Calu3 (cell line): ENCODE measurements around the gene CHPF. TPM values are rescaled to one million over a fixed set of nuclear protein-coding genes. Genes with fewer than 3 reads are reported as not detected.

Experiments
- BruUV-seq: library from RNA; stranded (reverse); fragments of 400-500 nt; replicated peaks from 2 replicates; lab custom pipeline; 2021; lab: Mats Ljungman, UMichigan
- CTCF ChIA-PET: fragments of 300-600 bp; sonication (Branson Sonifier 250); formaldehyde crosslinking; loops from one replicate; lab custom pipeline; 2022; ENCODE audit warnings: antibody characterized with exemption; lab: Charles Lee
- DNase-seq: peaks from one replicate; pipeline ENCODE4 v3.0.0; 2022
- H3K27ac Mint-ChIP-seq: one replicate; pipeline ENCODE4 v1.8.0; 2022; ENCODE audit warnings: mixed read lengths; ENCODE audit not compliant: unreplicated experiment
- H3K27me3 Mint-ChIP-seq: one replicate; pipeline ENCODE4 v1.8.0; 2022; ENCODE audit warnings: mixed read lengths; ENCODE audit not compliant: unreplicated experiment
- H3K36me3 Mint-ChIP-seq: one replicate; pipeline ENCODE4 v1.8.0; 2022; ENCODE audit warnings: mild to moderate bottlenecking, moderate library complexity, mixed read lengths; ENCODE audit not compliant: insufficient read depth, unreplicated experiment
- H3K4me1 Mint-ChIP-seq: one replicate; pipeline ENCODE4 v1.8.0; 2022; ENCODE audit warnings: mild to moderate bottlenecking, low read depth, mixed read lengths; ENCODE audit not compliant: unreplicated experiment
- H3K4me3 Mint-ChIP-seq: one replicate; pipeline ENCODE4 v1.8.0; 2022; ENCODE audit warnings: mild to moderate bottlenecking, low read depth, moderate library complexity, mixed read lengths; ENCODE audit not compliant: unreplicated experiment
- H3K9me3 Mint-ChIP-seq: one replicate; pipeline ENCODE4 v1.8.0; 2022; ENCODE audit warnings: low read depth, mixed read lengths; ENCODE audit not compliant: unreplicated experiment
- CTCF ChIP-seq: fragments of 200-600 bp; IDR thresholded peaks from one replicate; pipeline ENCODE4 v1.8.0; 2022; ENCODE audit warnings: antibody characterized with exemption; ENCODE audit not compliant: unreplicated experiment
- intact Hi-C: fragments of 100-400 bp; cut with micrococcal nuclease; formaldehyde crosslinking; loops from one replicate; pipeline ENCODE4 v1.10.0; 2022; ENCODE audit not compliant: unreplicated experiment
- total RNA-seq: library from RNA; stranded (reverse); gene quantifications from 2 replicates; pipeline ENCODE4 v1.2.3, GENCODE V29; 2022

Gene CHPF
- total RNA-seq, 1 experiment from 2014 or later, result 141 TPM

- BruUV-seq, result no TSS peak
- H3K27ac Mint-ChIP-seq, result peak overlapping the region; percentile 97
- peaks cover 16% of the 10 kb centered on the region for H3K27me3 Mint-ChIP-seq
- H3K36me3 Mint-ChIP-seq, result peaks cover 38% of the 10 kb centered on the region
- H3K9me3 Mint-ChIP-seq, result no peaks in the 10 kb centered on the region
- CTCF ChIA-PET, result interaction anchor here (0.8 to 2.6 kb wide), 11 partner anchors 10 to 58 kb away, joined by 3 to 35 read pairs (median 5); no protein-coding TSS in a partner anchor
- no peak for TF ChIP-seq CTCF
- H3K4me3 Mint-ChIP-seq, result peak overlapping the region; percentile 90
- H3K4me1 Mint-ChIP-seq, result peaks cover 23% of the 10 kb centered on the region
- intact Hi-C loops, result no loop called here
- DNase-seq, result no peak
Measured at GRCh38 chr2:219499058-219499307, 44.6 kb downstream of the CHPF start.

DNA sequence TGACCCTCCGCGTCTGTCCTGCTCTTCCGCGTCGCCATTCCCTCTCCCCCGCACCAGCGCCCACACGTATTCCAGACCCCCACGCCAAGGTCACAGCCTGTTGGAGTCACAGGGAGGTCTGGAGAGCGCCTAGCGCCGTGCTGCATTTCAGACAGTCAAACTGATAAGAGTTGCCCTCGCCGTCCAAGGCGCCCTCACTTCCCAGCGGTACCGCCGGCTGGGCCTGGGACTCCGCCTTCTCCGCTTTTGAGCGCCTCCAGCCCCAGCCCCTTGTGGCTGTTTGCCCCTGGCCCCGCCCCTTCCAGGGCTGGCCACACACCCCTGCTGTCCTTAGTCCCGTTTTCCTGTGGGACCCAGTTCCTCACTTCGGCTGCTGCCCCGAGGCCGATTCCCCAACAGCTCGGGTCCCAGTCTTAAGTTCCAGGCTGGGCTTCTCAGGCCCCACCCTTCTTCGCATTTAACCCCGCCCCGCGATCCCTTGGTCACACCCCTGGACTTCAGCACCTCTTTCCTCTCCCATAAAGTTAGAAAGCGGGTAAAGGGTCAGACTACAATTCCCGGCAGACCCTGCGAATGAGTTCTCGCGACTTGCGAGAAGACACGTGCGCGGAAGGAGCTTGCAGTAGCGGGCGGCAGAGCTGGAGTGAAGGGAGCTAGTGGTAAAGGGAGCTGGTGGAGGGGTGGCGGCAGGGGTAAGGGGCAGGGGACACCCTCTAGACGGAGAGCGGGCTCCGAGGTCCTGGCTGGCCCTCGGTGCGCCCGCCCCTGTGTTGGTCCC, 45.1 kb downstream of the CHPF start, which contains the start of gene GMPPA:
Gene GMPPA (plus strand): TSS at position 612 of the 778 bp plus-strand sequence. CDS start 1,085 bp downstream, outside the sequence.
- no TSS peak for BruUV-seq
- H3K4me3 Mint-ChIP-seq, result peak within 1 kb of the TSS; percentile 90
- peaks cover 21% of the 10 kb centered on the region for H3K27me3 Mint-ChIP-seq
- TF ChIP-seq CTCF, result no peak
- intact Hi-C loops, result loop anchor here (1.0 kb wide), 1 partner anchor 23 kb away; no protein-coding TSS in a partner anchor
- H3K36me3 Mint-ChIP-seq, result peaks cover 38% of the 10 kb centered on the region
- H3K4me1 Mint-ChIP-seq, result peaks cover 23% of the 10 kb centered on the region
- H3K9me3 Mint-ChIP-seq, result no peaks in the 10 kb centered on the region
- DNase-seq, result peak; percentile 95
- CTCF ChIA-PET, result interaction anchor here (0.6 to 2.6 kb wide), 15 partner anchors 10 to 460 kb away, joined by 3 to 35 read pairs (median 4); no protein-coding TSS in a partner anchor
- peak within 1 kb of the TSS; percentile 97 for H3K27ac Mint-ChIP-seq

- Mint-ChIP-seq H3K27me3 (peaks cover 29% of the 10 kb centered on the region), H3K4me1 (peaks cover 23% of the 10 kb centered on the region)
Measured at GRCh38 chr2:219497495-219498279, 45.9 kb downstream of the CHPF start.

More at GRCh38 chr2:219497495-219498279, 45.9 kb downstream of the CHPF start:
- BruUV-seq, result no TSS peak
- no peak for TF ChIP-seq CTCF
- Mint-ChIP-seq H3K4me3 (peak overlapping the region; percentile 90), H3K36me3 (peaks cover 38% of the 10 kb centered on the region), H3K9me3 (no peaks in the 10 kb centered on the region), H3K27ac (peak overlapping the region; percentile 97)
- intact Hi-C loops, result loop anchor here (1.0 kb wide), 1 partner anchor 24 kb away; no protein-coding TSS in a partner anchor
- CTCF ChIA-PET, result interaction anchor here (0.6 to 2.6 kb wide), 12 partner anchors 11 to 57 kb away, joined by 3 to 35 read pairs (median 4); no protein-coding TSS in a partner anchor
- peak; percentile 87 for DNase-seq
